Measurements from ENCODE around the gene CAND2.

The CAND2 gene

DNA sequence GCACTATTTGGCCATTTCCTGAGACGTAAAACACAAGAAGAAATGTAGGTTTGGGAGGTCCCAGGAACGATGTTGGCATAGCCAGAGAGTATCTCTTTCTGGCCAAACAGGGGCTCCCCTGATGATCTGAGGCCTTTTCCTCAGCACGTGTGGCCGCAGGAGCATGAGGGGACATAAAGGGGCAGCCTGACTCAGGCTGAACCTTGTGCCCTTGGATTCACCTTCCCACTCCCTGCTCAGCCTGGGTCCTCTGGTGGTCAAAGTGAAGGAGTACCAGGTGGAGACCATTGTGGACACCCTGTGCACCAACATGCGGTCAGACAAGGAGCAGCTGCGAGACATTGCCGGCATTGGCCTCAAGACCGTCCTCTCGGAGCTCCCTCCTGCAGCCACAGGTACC, 10.6 kb downstream of the CAND2 start:
- DNase-seq (ENCODE audit: low read depth in 2 of 2) = no peak

DNA sequence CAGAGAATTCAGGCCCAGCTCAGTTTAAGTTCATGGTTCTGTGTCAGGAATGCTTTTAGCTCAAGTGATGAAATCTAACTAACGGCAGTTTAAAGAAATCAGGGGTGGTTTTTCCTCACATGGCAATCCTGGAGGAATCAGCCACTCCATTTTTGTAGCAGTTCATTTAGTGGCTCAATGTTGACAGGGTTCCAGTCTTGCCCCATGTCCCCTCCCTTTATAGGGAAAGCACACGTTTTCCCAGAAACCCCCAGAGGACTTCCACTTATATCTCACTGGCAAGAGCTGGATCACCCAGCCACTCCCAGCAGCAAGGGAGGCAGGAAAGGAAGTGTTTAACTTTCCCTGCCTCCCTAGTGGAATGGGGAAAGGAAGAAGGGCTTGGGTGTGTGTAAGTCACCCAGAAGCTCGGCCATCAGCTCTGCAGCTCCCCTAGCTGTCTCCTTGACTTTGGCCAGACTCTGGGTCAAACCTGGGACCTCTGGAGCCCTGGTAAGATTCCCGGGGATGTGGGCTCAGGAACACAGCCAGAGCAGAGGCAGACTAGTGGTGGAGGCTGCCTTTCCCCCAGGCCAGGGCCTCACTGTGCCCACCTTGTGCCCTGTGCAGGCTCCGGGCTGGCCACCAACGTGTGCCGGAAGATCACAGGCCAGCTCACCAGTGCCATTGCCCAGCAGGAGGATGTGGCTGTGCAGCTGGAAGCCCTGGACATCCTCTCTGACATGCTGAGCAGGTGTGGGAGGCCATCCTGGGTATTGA, 11.3 kb downstream of the CAND2 start:
- DNase-seq (ENCODE audit: low read depth in 2 of 2) = no peak

DNA sequence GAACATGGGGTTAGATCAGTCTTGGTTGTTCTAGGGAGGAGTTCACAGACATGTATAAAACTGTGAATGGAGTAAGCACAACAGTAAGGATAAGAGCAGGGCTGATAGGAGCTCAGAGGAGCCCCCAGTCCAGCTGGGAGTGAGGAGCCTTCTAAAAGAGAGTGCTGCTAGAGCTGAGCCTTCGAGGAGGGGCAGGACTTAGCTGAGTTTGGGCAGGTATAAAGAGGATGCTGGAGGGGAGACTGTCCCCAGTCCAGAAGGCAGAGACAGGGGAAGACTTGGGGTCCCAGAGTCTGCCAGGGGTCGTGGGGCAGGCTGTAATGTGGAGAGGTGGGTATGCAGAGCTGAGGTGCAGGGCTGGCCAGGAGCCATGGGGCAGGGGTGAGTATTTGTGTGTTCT, 12.1 kb downstream of the CAND2 start:
- no peak for DNase-seq (ENCODE audit: low read depth in 2 of 2)

DNA sequence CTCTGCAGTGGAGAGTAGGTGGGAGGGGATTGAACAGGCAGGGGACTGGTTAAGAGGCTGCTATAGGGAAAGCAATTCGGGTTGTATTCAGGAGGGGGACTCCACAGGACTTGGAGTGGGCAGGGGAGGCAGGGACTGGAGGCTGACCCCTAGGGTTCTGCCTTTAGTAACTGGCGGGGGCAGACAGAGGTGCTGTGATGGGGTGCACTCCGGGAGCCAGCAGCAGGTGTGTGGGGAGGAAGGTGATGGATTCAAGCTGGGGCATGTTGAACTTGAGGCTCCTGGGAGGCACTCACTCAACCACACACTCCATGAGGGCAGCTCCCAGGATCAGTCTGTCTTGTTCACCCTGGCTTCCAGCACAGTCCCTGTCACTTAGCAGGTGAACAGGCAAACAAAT, 12.5 kb downstream of the CAND2 start:
- DNase-seq (ENCODE audit: low read depth in 2 of 2) = no peak

DNA sequence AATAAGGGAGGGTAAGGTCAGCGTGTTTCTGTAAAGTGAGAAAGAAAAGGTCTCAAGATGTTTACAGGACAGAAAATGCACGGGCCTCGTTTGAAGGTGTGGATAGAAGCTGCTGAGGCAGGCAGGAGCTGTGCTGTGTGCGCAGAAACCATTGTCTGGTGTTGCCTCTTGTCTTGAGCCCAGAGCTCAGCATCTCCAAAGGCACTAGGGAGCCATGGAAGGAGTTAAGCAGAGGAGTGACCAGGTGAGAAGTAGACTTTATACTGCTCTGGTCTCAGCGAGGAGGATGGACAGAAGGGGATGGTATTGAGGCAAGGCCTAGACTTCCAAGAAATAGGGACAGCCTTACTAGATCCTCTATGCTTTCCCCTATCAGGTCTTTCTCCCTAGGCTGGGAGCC, 13.0 kb downstream of the CAND2 start:
- no peak for DNase-seq (ENCODE audit: low read depth in 2 of 2)

DNA sequence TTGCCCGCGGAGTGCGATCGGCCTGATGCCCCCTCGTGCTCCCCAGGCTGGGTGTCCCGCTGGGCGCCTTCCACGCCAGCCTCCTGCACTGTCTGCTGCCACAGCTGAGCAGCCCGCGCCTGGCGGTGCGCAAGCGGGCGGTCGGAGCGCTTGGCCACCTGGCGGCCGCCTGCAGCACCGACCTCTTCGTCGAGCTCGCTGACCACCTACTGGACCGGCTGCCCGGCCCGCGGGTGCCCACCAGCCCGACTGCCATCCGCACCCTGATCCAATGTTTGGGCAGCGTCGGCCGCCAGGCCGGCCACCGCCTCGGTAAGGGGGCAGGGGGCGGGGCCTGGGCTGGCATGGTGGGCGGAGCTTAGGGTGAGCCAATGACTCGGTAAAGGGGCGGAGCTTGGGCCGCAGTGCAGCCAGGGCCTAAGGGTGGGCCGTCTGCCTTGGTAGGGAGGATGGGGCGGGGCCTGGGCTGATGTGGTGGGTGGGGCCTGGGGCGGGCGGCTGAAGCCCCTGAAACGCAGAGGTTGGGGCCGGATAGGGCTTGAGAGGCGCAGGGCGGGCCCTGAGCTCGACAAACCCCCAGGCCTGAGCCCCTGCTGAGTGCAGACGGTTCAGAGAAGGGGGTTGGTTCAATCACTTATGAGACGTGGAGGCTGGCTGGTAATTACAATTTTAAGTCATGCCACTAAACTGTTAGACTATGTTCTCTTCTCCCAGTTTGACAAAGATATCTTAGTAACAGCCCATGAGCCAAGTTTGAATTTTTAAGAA, 13.7 kb downstream of the CAND2 start:
- DNase-seq (ENCODE audit: low read depth in 2 of 2) = peak; percentile 67 to 77

DNA sequence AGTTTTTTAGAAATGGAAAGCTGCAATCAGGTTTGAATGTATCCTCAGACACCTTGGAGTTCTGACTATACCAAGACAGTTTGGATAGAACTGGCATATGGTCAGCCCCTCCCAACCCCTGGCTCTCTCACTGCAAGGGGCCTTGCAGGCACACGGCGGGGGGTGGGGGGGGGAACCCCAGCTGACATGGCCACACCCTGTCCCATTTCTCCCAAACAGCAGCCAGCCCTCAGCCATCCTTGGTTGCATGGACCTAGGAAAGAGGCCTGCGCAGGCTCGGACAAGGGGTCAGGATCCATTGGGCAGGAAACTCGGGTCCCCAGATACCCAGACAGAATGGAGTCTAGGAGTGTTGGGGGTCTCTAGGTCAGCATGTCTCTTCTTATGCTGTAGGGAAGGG, 14.5 kb downstream of the CAND2 start:
- DNase-seq (ENCODE audit: low read depth in 2 of 2) = no peak

DNA sequence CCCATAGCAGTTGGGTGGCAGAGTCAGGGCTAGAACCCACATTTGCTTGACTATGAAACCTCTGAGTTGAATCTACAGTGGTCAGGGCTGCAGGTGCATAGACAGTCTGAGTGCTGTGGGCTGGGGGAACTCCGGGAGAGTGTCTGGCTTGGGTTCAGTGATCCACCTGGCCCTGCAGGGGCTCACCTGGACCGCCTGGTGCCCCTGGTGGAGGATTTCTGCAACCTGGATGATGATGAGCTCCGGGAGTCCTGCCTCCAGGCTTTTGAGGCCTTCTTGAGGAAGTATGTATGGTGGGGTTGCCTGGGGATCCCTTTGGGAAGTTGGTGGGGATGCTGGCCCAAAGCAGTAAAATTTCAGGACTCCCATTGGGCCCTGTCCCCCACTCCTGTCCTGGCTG, 16.3 kb downstream of the CAND2 start:
- no peak for DNase-seq (ENCODE audit: low read depth in 2 of 2)

DNA sequence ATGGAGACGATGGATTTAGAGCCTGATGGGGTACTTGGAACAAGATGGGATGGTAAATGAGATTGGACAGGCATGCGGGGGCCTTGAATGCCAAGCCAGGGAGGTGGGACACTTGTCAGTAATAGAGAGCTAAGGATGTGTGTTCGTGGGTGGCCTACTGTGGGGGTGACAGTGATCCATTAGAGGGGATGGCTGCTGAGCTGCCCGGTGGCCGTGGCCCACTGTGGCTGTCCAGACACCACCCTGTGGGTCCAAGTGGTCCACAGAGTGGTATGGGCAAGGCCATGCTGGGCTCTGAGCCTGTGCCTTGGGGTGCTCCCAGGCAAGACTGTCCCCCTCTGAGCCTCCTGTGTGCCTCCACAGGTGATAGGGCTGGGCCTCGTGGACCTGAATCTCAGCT, 17.5 kb downstream of the CAND2 start:
- no peak for DNase-seq (ENCODE audit: low read depth in 2 of 2)

DNA sequence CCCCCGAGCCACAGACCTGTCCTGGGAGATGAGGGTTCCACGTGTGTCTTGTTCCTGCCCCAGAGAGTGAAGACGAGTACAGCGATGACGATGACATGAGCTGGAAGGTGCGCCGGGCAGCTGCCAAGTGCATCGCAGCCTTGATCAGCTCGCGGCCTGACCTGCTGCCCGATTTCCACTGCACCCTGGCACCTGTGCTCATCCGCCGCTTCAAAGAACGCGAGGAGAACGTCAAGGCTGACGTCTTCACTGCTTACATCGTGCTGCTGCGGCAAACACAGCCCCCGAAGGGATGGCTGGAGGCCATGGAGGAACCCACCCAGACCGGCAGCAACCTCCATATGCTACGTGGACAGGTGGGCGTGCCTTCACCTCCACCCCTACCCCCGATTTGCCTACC, 18.6 kb downstream of the CAND2 start:
- no peak for DNase-seq (ENCODE audit: low read depth in 2 of 2)

DNA sequence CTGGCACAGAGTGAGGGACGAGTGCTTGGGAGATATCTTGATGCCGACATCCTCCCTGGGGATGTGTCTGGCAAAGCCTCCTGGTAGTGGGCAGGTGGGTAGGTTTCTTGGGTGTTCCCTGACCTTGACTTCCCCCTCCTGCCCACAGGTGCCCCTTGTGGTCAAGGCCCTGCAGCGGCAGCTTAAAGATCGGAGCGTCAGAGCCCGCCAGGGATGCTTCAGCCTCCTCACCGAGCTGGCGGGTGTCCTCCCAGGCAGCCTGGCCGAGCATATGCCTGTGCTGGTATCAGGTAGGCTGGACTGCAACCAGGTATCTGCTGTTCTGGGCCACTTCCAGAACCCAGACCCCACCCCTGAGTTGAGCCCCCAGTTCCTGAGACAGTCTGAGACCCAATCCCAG, 19.2 kb downstream of the CAND2 start:
- no peak for DNase-seq (ENCODE audit: low read depth in 2 of 2)

DNA sequence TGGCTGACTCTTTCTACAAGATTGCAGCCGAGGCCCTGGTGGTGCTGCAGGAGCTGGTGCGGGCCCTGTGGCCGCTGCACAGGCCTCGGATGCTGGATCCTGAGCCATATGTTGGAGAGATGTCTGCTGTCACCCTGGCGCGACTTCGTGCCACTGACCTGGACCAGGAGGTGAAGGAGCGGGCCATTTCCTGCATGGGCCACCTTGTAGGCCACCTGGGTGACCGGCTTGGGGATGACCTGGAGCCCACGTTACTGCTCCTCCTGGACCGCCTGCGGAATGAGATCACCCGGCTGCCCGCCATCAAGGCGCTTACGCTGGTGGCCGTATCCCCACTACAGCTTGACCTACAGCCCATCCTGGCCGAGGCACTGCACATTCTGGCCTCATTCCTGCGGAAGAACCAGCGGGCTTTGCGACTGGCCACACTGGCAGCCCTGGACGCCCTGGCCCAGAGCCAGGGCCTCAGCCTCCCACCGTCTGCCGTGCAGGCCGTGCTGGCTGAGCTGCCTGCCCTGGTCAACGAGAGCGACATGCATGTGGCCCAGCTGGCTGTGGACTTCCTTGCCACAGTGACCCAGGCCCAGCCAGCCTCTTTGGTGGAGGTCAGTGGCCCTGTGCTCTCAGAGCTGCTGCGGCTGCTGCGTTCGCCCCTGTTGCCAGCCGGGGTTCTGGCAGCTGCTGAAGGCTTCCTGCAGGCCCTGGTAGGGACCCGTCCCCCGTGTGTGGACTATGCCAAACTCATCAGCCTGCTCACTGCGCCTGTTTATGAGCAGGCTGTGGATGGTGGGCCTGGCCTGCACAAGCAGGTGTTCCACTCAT, 20.3 kb downstream of the CAND2 start:
- no peak for DNase-seq (ENCODE audit: low read depth in 2 of 2)

DNA sequence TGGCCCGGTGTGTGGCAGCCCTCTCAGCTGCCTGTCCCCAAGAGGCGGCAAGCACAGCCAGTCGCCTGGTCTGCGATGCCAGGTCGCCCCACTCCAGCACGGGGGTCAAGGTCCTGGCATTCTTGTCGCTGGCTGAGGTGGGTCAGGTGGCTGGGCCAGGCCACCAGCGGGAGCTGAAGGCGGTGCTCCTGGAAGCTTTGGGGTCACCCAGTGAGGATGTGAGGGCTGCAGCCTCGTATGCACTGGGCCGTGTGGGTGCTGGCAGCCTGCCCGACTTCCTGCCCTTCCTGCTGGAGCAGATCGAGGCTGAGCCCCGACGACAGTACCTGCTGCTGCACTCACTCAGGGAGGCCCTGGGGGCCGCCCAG, 20.8 kb downstream of the CAND2 start:
- DNase-seq (ENCODE audit: low read depth in 2 of 2) = no peak

DNA sequence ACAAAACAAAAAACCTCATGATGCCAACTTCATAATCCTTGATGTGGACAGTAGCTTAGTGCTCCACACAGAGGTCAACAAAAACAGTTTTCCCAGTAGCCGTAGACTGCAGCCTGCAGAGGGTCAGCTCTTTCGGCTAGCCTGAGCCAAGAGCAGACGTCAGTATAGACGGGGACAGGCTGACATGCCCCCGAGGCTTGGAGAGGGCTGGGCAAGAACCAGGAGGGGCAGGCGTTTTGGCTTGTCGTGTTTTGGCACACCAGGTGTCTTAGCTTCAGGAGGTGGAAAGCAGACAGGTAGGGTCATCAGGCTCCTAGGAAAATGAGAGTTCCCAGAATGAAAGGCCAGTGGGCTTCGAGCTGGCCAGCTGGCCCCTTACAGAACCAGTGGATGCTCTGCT, 21.8 kb downstream of the CAND2 start:
- no peak for DNase-seq (ENCODE audit: low read depth in 2 of 2)

DNA sequence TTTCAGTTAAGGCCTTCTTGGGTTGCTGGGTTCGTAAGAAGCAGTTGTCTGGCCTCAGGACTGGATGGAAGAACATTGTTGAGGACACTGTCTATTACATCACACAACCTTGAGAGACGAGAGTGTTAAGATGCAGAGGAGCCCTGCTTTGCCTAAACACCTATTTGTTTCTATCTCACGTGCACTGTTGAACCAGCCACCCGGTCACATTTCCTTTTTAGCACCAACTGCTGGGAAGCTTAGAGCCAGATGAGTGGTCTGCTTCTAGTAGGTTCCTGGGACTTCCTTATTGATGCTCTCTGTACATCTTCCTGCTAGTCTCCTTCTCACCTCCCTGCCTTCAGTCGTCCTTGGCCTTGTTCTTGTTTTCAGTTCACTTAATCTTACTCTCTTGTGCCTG, 22.3 kb downstream of the CAND2 start:
- DNase-seq (ENCODE audit: low read depth in 2 of 2) = no peak

DNA sequence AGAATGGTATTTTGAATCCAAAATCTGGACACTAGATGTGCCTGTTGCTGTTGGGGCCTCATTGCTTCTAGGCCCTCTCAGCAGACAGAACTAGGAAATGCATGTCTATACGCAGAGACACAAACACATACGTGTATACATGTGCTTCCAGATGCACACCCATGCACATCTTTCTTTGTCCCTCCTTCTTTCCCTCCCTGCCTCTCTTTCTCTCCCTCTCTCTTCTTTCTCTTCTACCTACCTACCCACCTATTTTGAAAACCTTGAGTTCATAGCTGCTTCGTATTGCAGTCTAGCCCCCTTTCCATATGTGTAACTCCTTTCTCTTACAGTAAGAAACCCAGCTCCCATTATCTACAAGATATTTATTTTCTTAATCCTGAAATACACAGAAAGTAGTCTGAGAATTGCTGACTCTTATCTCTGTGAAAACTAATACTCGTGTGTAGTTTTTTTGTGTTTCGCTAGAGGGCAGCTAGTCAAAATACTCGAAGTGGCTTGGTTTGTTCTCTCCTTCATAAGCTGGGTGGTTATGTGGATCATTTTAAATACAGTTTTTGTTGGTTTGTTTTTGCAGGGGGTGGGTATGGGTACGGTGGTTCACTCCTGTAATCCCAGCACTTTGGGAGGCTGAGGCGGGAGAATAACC, 26.4 kb downstream of the CAND2 start:
- no peak for DNase-seq (ENCODE audit: low read depth in 2 of 2)

DNA sequence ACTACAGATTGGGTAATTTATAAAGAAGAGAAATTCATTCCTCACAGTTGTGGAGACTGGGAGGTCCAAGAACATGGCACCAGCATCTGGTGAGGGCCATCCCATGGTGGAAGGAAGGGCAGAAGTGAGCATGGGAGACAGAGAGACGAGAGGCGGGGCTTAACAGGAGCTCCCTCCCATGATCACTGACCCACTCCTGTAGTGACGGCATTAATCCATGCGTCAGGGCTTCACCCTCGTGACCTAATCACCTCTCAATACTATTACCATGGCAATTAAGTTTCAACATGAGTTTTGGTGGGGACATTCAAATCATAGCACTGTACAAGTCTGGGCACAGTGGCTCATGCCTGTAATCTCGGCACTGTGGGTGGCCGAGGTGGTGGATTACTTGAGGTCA, 27.8 kb downstream of the CAND2 start:
- no peak for DNase-seq (ENCODE audit: low read depth in 2 of 2)

DNA sequence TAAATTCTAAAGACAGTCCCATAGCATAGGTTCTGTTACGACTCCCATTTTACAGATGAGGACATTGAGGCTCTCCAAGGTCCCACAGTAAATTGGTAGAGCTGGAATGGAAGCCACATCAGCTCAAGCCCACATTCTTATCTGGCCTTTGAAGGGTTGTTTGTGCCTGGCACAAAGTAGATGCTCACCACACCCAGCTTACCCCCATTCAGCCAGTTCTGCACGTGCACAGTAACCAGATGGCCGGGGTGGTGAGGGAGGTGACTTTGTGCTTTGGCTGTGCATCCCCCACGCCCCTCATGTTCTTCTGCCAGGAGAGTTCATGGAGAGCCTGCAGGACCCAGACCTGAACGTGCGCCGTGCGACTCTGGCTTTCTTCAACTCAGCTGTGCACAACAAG, 28.7 kb downstream of the CAND2 start:
- no peak for DNase-seq (ENCODE audit: low read depth in 2 of 2)

DNA sequence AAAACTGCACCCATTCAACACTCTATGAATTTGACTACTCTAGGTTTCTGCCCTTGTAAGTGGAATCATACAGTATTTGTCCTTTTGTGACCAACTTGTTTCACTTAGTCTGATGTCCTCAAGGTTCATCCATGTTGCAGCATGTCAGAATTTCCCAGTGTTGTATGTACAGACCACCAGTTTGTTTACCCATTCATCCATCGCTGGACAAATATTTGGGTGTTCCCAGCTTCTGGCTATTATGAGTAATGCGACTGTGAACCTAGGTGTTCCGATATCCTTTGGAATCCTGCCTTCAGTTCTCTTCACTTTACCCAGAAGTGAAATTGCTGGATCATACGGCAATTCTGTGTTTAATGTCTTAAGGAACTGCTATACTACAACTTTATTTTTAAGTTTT, 32.3 kb downstream of the CAND2 start:
- no peak for DNase-seq (ENCODE audit: low read depth in 2 of 2)

DNA sequence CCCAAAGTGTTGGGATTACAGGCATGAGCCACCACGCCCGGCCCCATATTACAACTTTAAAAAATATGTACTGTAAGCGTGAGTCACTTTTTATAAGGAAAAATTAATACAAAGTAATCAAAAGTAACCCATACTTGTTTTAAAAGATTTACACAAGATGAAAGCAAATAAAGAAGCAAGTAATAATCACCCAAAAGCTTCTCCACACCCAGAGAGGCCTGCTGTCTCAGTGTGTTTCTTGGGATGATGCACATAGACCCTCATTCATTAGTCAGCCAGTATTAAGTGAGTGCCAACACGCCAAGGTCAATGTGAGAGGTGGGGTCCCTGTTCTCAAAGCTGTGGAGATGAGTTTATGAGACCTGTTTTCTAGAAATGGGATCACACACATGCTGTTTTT, 32.9 kb downstream of the CAND2 start:
- no peak for DNase-seq (ENCODE audit: low read depth in 2 of 2)

DNA sequence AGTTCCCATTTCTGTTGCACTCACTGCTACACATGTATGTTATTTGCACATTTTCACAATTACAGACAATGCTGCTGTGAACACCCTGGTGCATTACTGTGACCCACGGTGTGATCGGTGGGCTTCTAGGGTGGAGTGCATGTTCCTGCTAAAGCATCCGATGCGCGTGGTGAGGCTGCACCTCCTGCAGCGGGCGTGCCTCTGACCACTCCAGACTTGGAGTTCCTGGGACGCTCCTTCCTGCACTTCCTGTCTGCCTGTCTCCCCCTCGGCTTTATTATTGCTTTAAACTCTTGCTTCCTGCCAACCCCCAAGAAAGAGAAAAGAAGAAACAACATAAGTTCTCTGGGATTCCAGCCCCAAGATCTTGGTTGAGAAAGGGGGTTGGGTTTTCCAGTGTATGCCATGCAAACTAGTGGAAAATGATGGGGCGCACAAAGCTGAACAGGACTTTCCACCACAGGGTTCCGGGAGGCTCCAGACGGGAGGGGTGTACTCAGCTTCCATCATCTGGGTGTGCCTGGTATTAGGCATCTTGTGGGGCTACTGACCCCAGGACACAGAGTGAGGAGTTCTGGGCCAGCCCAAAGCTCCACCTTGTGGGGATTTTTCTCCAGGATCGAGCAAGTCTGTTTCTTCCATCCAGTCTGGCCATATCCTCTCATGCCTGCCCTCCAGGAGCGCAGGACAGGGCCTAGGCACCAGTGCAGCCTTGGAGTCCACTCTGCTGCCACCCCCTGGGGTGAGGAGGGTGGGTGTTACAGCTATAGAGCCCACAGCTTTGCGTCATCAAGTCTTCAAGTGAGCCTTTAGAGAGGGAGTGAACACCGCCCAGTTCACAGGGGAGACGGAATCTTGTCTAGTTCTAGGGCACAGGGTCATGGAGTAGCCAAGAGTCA, 33.7 kb downstream of the CAND2 start:
- no peak for DNase-seq (ENCODE audit: low read depth in 2 of 2)

All from fibroblast of skin of left biceps (primary cell).